TTC549 (cell line): ENCODE measurements around the gene P3H3.
"Not testable (repeated sequence)": the region's sequence is repeated elsewhere in the genome, so short reads cannot be mapped to it uniquely, and the experiment has no call there.

Experiments
- FAIRE-seq: peaks from 2 replicates; lab custom pipeline; 2012; peaks lifted over from hg19 to GRCh38; lab: Jason Lieb, UNC

P3H3 gene

GRCh38 chr12:6846316-6846869, 18.2 kb downstream of the P3H3 start:
- FAIRE-seq: no peak

- no peak for FAIRE-seq
Observed at GRCh38 chr12:6847676-6848075, 19.5 kb downstream of the P3H3 start.

- no peak for FAIRE-seq
Observed at GRCh38 chr12:6849427-6849826, 21.2 kb downstream of the P3H3 start.

- no peak for FAIRE-seq
Observed at GRCh38 chr12:6849976-6850560, 21.9 kb downstream of the P3H3 start.

- FAIRE-seq: no peak
Observed at GRCh38 chr12:6850796-6851152, 22.6 kb downstream of the P3H3 start.

GRCh38 chr12:6851153-6851920, 23.1 kb downstream of the P3H3 start, which contains the start of gene CDCA3:
Gene CDCA3, minus strand, starts transcription at chr12:6851286. Its CDS starts 334 bp downstream, at chr12:6850952.
- peak; percentile 92 for FAIRE-seq

GRCh38 chr12:6851921-6852650, 23.9 kb downstream of the P3H3 start, which contains the start of gene USP5:
Gene USP5, plus strand, starts transcription at chr12:6852150. Its CDS starts 30 bp downstream, at chr12:6852180.
- peak; percentile 90 for FAIRE-seq

GRCh38 chr12:6852651-6853354, 24.6 kb downstream of the P3H3 start:
- no peak for FAIRE-seq

- FAIRE-seq: no peak
Observed at GRCh38 chr12:6853626-6854025, 25.4 kb downstream of the P3H3 start.

- FAIRE-seq: no peak
Observed at GRCh38 chr12:6854036-6854435, 25.8 kb downstream of the P3H3 start.

- no peak for FAIRE-seq
Observed at GRCh38 chr12:6855322-6855721, 27.1 kb downstream of the P3H3 start.

GRCh38 chr12:6858799-6859198, 30.6 kb downstream of the P3H3 start:
- FAIRE-seq: no peak

- no peak for FAIRE-seq
Observed at GRCh38 chr12:6860116-6860515, 31.9 kb downstream of the P3H3 start.

- no peak for FAIRE-seq
Observed at GRCh38 chr12:6860942-6861341, 32.7 kb downstream of the P3H3 start.

GRCh38 chr12:6861391-6861790, 33.2 kb downstream of the P3H3 start:
- FAIRE-seq: no peak

GRCh38 chr12:6863033-6863432, 34.8 kb downstream of the P3H3 start:
- FAIRE-seq: no peak

GRCh38 chr12:6863586-6864321, 35.5 kb downstream of the P3H3 start:
- FAIRE-seq: no peak

- not testable (repeated sequence) for FAIRE-seq
Observed at GRCh38 chr12:6865307-6865706, 37.1 kb downstream of the P3H3 start.

GRCh38 chr12:6866163-6866919, 38.1 kb downstream of the P3H3 start:
- no peak for FAIRE-seq

GRCh38 chr12:6866920-6867412, 38.8 kb downstream of the P3H3 start:
- FAIRE-seq: no peak
